Left lung (tissue), 10 donors: ENCODE data around the gene ZNF445. TPM values are rescaled to one million over a fixed set of nuclear protein-coding genes. Genes with fewer than 3 reads are reported as not detected.
A peak's percentile ranks its signal among the peaks of the same experiment; 100 is the strongest.

Experiments
- ATAC-seq: fragments of 200-7000 bp; cut with Tn5 transposase; one replicate; pipeline ENCODE4 v1.9.1; 2020; ENCODE audit warnings: moderate library complexity
- DNase-seq, 4 donors: peaks; one replicate each; pipeline ENCODE4 v3.0.0-alpha.2; 2013 to 2020
- H3K27ac ChIP-seq, 2 donors: fragments of 200-600 bp; sonication (generic) in 1 of 2; one replicate each; pipeline versions ENCODE4 v1.5.0 to v1.8.0; 2020 to 2021
- H3K27me3 ChIP-seq, 2 donors: fragments of 200-600 bp; sonication (generic) in 1 of 2; one replicate each; pipeline versions ENCODE4 v1.5.0 to v1.8.0; 2020 to 2021
- H3K36me3 ChIP-seq, 2 donors: fragments of 200-600 bp; sonication (generic) in 1 of 2; one replicate each; pipeline versions ENCODE4 v1.5.0 to v1.8.0; 2020 to 2021
- H3K4me1 ChIP-seq, 2 donors: fragments of 200-600 bp; one replicate each; pipeline ENCODE4 v1.8.0; 2021
- H3K4me3 ChIP-seq, 2 donors: fragments of 200-600 bp; sonication (generic) in 1 of 2; one replicate each; pipeline versions ENCODE4 v1.5.0 to v1.8.0; 2020 to 2021; ENCODE audit warnings: mild to moderate bottlenecking in 1 of 2
- H3K9me3 ChIP-seq, 2 donors: fragments of 200-600 bp; sonication (generic) in 1 of 2; one replicate each; pipeline versions ENCODE4 v1.5.0 to v1.8.0; 2020 to 2021
- intact Hi-C, 2 donors: fragments of 100-400 bp; cut with DNase I; formaldehyde crosslinking; loops; one replicate each; pipeline versions ENCODE4 v1.11.2 to v1.14.2; 2022
- polyA plus RNA-seq, 6 donors: library from polyadenylated mRNA; unstranded; fragments of 120-200 nt; gene quantifications; one replicate each; pipeline ENCODE4 v1.2.1, GENCODE V29; 2013; ENCODE audit not compliant: insufficient read length in 6 of 6
- total RNA-seq, 2 donors: library from RNA; stranded (reverse); fragmentation: NEBNext Ultra II Directional; extraction: Animal tissue kit (Norgen Biotek cat#: 25700); gene quantifications; one replicate each; pipeline ENCODE4 v1.2.1, GENCODE V29; 2021
- TF ChIP-seq, protein P1 (sequence below), 2 donors: fragments of 200-600 bp; sonication (generic) in 1 of 2; IDR thresholded peaks; one replicate each; pipeline versions ENCODE4 v1.5.0 to v1.8.0; 2021; ENCODE audit warnings: antibody characterized with exemption in 2 of 2
- donor health status: DM: no; HTN: yes; CAD: no.
- donor health status: DM: no; HTN: no; CAD: no.

ZNF445 gene
- total and polyA plus RNA-seq, 8 donors: 18.1 to 33.5 (median 27.8) TPM

GRCh38 chr3:44437800-44438199, 39.7 kb downstream of the ZNF445 start:
- intact Hi-C loops: no loop called here
- peaks cover 14 to 44% of the 10 kb centered on the region in 2 donors for H3K4me1 ChIP-seq
- peaks cover 0 to 5% of the 10 kb centered on the region in 2 donors for H3K36me3 ChIP-seq
- H3K27me3 ChIP-seq: no peaks in the 10 kb centered on the region
- no peaks in the 10 kb centered on the region for H3K9me3 ChIP-seq
- peak overlapping the region in 1 of 2 donors; percentile 13 for H3K27ac ChIP-seq
- no peak for ATAC-seq
- TF ChIP-seq, protein P1, sequence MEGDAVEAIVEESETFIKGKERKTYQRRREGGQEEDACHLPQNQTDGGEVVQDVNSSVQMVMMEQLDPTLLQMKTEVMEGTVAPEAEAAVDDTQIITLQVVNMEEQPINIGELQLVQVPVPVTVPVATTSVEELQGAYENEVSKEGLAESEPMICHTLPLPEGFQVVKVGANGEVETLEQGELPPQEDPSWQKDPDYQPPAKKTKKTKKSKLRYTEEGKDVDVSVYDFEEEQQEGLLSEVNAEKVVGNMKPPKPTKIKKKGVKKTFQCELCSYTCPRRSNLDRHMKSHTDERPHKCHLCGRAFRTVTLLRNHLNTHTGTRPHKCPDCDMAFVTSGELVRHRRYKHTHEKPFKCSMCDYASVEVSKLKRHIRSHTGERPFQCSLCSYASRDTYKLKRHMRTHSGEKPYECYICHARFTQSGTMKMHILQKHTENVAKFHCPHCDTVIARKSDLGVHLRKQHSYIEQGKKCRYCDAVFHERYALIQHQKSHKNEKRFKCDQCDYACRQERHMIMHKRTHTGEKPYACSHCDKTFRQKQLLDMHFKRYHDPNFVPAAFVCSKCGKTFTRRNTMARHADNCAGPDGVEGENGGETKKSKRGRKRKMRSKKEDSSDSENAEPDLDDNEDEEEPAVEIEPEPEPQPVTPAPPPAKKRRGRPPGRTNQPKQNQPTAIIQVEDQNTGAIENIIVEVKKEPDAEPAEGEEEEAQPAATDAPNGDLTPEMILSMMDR (IDR thresholded peaks at IDR 0.05): no peak
- DNase-seq: no peak
- H3K4me3 ChIP-seq: no peak overlapping the region

GRCh38 chr3:44436181-44436580, 41.3 kb downstream of the ZNF445 start:
- no peaks in the 10 kb centered on the region for H3K9me3 ChIP-seq
- H3K4me1 ChIP-seq: peaks cover 14 to 36% of the 10 kb centered on the region in 2 donors
- TF ChIP-seq, protein P1 (IDR thresholded peaks at IDR 0.05): no peak
- H3K36me3 ChIP-seq: no peaks in the 10 kb centered on the region
- H3K27me3 ChIP-seq: no peaks in the 10 kb centered on the region
- intact Hi-C loops: no loop called here
- no peak overlapping the region for H3K4me3 ChIP-seq
- DNase-seq: no peak
- peak overlapping the region in 1 of 2 donors; percentile 23 for H3K27ac ChIP-seq
- ATAC-seq: no peak

DNA sequence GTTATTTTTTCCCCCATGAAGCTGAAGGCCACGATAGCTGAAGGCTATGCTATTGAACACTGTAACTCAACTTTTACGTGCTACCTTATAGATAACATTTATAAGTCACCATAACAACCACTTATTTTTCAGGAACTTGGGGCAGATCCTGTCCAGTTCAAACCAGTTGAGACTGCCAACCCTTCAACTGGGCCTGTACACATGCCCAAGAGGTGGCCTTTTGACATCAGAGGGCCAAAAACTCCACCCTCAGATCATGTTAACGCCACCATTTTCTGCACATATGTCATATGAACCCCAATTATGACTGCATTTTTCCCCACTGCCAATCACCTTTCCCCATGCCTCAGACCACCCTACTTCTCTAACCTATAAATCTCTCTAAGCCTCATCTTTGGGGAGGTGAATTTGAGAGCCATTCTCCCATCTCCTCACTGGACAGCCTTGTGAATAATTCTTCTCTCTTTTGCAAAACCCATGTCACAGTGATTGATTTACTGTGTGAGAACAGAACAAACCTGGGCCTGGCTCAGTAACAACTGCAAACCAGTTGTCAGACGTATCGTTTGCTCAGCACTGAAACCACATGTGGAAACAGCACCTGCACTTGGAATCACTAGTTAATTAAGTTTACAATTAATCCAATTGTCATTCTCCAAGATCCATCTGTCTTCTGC, 42.5 kb downstream of the ZNF445 start:
- TF ChIP-seq, protein P1 (IDR thresholded peaks at IDR 0.05): no peak
- peaks cover 6 to 24% of the 10 kb centered on the region in 2 donors for H3K4me1 ChIP-seq
- H3K4me3 ChIP-seq: no peak overlapping the region
- intact Hi-C loops: no loop called here
- H3K9me3 ChIP-seq: no peaks in the 10 kb centered on the region
- H3K27me3 ChIP-seq: no peaks in the 10 kb centered on the region
- ATAC-seq: no peak
- no peak for DNase-seq
- H3K36me3 ChIP-seq: no peaks in the 10 kb centered on the region
- H3K27ac ChIP-seq: no peak overlapping the region

DNA sequence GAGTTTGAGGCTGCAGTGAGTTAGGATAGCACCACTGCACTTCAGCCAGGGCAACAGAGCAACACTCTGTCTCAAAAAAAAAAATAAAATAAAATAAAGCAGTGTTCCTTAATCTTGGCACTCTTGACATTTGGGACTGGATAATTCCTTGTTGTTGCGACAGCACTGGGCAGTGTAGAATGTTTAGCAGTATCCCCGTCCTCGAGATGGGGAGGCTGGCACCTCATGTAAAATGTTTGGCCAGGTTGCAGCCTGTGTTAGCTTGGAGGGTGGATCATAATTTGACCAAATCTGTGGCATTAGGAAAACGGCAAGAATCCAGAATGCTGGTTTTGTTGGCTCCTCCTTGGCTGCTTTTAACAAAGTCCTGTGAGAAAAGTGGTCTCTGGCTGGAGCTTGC, 47.0 kb downstream of the ZNF445 start:
- H3K36me3 ChIP-seq: no peaks in the 10 kb centered on the region
- TF ChIP-seq, protein P1 (IDR thresholded peaks at IDR 0.05): no peak
- DNase-seq (no peak), ATAC-seq (no peak)
- no peaks in the 10 kb centered on the region for H3K9me3 ChIP-seq
- H3K27ac ChIP-seq: no peak overlapping the region
- no peaks in the 10 kb centered on the region for H3K27me3 ChIP-seq
- intact Hi-C loops: no loop called here
- no peak overlapping the region for H3K4me3 ChIP-seq
- H3K4me1 ChIP-seq: no peaks in the 10 kb centered on the region

GRCh38 chr3:44429459-44429858, 48.0 kb downstream of the ZNF445 start:
- no peaks in the 10 kb centered on the region for H3K36me3 ChIP-seq
- intact Hi-C loops: no loop called here
- no peak overlapping the region for H3K27ac ChIP-seq
- TF ChIP-seq, protein P1 (IDR thresholded peaks at IDR 0.05): no peak
- H3K4me1 ChIP-seq: no peaks in the 10 kb centered on the region
- H3K27me3 ChIP-seq: no peaks in the 10 kb centered on the region
- H3K4me3 ChIP-seq: no peak overlapping the region
- DNase-seq (no peak), ATAC-seq (no peak)
- H3K9me3 ChIP-seq: no peaks in the 10 kb centered on the region
